NAMALWA (cell line): ENCODE data around the gene ARFGAP2.
A peak's percentile ranks its signal among the peaks of the same experiment; 100 is the strongest.

Experiments
- DNase-seq: peaks from one replicate; pipeline ENCODE4 v3.0.0-alpha.2; 2015; ENCODE audit warnings: low spot score

ARFGAP2 gene

DNA sequence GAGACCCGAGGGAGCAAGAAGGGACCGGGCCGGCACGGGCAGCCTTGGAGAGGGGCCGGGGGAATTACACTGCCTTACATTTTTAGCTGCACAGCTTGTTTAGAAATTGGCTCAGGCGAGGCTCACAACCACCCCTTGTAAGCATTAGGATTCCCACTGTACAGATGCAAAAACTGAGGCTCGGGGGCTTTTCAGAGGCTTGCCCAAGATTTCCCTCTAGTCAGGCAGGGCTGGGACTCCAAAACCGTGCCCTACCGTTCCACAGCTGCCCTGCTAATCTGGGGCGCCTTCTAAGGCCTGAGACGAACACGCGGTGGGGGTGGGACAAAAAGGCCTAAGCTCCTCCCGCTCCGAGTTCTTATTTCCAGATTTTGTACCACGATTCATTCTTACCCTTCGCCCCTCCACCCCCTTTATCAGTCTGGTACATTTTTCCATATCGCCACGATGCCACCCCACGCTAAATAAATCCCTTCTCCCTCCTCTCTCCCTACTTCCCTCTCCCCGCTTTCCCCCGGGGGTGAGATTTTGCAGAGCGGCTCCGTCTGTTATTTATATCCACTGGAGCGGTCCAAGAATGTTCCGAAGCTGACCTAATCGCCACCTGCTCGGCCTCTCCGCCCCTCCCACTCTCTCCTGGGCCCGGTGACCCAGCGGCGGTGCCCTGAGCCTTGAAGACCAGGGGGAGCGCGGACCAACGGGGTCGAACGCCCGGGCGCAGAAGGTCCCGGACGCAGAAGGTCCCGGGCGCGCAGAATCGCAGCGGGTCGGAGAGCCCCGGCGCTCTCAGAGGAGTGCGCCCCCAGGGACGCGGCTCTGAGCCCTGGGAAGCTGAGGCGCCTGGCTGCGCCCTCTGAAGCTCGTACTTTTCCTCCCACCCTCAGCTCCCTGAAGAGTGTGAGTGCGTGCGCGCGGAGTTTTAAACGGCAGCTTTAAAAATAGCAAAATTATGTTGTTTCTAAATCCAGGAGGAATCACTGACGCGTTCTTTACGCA, 10.3 kb upstream of the ARFGAP2 start:
- DNase-seq = peak; percentile 74

- DNase-seq = no peak
Observed at GRCh38 chr11:47186076-47186699, 9.5 kb upstream of the ARFGAP2 start, which contains the start of gene PACSIN3. Gene PACSIN3, minus strand, starts transcription at chr11:47186434. Its CDS starts 3,707 bp downstream, at chr11:47182727.

- DNase-seq = no peak
Observed at GRCh38 chr11:47185305-47186075, 8.8 kb upstream of the ARFGAP2 start.

DNA sequence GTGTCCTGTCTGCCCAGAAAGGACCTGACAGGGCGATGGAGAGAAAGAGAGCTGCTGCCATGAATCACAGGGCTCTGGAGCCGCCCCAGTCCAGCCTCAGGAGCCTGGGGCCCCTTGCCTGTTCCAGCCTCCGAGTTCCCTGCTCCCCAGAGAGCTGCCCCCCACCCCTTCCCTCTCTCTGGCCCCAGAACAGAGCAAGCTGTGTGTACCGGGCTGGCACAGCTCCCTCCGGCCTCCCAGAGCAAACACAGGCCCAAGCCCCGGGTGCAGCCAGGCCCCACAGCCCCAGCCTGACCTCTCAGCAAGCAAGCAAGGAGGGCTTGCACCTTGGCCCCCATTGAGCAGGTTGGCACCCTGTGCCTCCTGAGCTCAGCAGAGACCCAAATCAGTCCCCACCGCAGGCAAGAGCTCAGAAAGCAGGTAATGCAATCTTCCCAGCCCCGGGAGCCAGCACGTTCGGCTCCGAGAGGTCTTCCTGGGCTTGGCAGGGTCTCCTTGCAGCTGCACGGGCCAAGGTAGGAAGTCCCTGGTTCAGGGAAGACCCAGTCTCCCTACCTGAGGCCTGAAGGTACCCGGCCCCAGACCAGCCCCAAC, 8.1 kb upstream of the ARFGAP2 start:
- no peak for DNase-seq

DNA sequence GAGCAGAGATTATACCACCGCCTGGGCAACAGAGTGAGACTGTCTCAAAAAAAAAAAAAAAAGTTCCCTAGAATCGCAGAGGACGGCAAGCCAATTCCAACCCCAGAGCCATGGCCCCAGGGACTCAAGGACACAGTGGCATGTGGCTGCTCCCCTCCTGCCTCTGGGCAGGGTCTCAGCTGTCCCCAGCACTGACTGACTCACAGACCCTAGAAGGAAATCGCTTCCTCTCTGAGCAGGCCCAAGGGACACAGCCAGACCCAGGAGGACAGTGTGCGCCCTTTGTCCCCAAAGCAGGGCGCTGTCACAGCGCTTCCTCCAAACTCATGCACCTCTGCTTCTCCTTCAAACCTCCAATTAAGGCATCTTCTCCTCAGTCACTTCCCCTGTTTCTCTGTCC, 7.3 kb upstream of the ARFGAP2 start:
- no peak for DNase-seq

GRCh38 chr11:47183031-47183856, 6.6 kb upstream of the ARFGAP2 start:
- DNase-seq = no peak

GRCh38 chr11:47182380-47182779, 5.7 kb upstream of the ARFGAP2 start:
- DNase-seq = no peak

- DNase-seq = no peak
Observed at GRCh38 chr11:47181271-47181670, 4.6 kb upstream of the ARFGAP2 start.

DNA sequence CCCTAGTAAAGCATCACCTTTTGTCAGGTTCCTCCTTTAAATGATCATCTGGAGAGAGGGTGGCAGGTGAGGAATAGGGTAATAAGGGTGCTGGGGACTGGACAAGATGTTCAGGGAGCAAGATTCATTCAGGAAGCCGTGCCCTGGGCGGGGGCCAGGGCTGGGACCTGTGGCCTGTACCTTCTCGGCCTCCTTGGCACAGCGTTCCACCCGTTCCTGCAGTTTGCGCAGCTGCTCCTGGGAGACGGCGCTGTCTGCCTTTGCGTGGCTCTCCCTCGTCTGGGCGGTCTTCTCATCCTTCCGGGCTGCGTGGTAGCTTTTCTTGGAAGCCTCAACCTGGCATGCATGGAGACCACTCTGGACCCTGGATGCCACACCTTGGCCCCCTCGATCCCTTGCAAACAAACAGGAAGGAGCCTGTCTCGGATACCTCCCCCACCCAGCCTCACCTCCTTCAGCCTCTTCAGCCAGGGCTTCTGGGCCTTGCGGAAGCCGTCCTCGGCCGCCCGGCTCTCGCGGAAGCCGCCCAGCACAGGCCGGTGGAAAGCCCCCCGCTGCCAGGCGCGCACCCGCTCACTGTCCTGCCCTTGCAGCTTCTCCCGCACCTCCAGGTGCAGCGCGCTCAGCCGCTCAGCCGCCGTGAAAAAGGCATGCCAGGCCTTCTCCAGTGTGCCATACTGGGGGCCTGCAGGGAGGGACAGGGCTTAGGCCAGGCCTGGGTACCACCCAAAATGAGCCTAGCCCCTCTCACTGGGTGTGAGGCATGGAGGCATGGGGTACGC, 3.5 kb upstream of the ARFGAP2 start:
- no peak for DNase-seq

DNA sequence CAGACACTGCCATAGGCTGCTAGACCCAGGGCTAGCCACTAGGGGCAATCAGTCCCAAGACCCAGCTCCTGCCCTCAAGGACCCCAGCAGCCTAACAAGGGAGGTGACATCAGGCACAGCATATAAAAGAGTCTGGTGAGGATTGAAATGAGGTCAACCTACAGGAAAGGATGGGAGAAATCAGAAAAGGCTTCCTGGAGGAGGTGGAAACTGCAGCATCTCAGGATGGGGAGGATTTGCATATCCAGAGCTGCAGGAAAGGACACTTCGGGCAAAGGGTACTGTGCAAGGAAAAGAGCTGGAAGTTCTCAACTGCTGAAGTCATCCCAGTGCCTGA, 2.9 kb upstream of the ARFGAP2 start:
- DNase-seq = peak; percentile 85

DNA sequence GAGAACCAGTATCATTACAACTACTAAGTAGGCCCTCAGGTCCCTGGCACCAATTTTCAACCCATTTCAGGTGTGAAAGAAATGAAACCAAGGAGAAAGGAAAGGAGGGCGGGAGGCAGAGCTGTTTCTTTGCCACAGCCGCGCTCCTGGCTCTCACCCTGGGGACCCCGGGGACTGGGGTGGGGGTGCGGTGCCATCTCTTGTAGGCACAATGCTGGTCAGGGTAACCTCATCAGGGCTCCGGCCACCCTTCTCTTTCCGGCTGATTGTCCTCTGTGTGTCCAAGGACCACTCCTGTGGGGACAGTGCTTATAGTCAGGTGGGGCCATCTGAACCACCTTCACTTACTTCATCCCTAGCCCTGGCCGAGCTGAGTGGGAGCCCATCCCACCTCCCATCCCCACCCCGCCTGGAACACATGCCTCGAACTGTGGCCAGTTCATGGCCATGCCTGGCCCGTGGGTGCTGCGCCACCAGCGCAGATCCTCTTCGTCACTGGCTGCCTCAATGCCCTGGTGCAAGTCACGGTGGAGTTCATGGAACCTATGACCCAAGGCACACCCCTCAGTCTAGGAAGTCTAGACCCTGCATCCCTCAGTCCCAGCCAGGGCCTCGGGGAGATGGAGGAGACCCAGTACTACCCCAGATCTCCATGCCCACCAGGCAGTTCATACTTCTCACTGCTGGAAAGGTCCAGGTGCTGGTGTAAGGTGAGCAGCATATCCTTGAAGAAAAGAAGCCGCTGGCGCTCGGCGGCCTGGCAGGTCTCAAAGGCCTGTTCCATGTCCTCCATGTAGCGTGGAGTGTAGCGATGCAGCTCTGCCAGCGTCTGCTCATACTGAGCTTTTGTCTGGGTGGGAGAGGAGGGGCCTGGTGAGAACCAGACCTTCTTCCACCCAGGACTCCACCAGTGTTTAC, 2.3 kb upstream of the ARFGAP2 start:
- DNase-seq = no peak

GRCh38 chr11:47178316-47178715, 1.6 kb upstream of the ARFGAP2 start:
- no peak for DNase-seq

GRCh38 chr11:47177846-47178245, 1.2 kb upstream of the ARFGAP2 start:
- DNase-seq = no peak

- peak; percentile 96 for DNase-seq
Observed at GRCh38 chr11:47177229-47177845, 658 bp upstream of the ARFGAP2 start.

DNA sequence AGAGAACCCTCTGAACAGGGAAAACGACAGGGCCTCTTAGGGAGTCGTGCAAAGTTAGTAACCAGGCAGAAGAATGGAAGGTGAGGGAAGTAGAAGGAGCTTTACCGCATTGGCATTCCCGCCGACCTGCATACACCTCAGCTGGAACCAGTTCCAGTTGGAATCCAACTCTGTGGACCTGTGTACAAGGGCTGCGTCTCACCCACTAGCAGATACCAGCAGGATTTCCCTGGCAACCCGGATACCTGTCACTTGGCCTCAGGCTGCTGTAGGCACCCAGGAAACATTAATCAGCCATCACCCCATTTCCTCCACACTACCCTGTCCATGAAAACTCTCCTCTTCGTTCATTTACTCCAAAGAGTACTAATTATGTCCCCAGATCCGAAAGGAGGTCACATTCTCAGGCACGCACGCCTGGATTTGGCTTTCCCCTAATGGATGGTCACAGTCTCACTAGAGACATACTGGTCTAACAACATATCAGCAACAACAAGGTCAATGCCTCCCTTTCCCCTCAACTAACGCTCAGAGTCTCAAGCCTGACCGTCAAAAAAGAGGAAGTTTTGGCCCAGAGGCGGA, 842 bp downstream of the ARFGAP2 start:
- peak; percentile 89 for DNase-seq

DNA sequence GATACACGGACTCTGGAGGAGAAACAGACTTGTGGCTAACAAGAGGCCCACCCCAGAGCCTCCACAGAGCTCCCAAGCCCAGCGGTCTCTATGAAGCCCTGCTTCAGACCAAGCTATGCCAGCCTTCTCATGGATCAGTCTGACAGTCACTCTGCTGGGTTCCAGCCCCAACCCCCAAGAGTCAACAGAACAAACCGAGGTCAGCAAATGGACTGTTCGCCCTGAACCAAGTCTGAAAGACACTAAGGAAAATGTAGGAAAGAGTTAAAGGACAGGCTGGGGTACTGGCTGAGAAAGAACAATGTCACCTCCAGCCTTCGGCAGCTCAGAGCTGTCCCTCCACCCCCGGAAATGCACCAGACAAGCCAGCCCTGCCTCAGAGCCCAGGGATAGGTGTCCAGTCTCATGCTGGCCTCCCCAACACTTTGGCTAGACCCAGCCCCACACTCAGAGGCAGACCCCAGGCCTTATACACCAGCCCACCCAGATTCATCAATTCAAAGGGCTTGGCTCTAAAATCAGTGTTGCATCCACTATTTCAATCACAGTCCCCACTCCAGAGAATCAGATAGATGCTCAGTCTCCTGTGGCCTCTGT, 3.8 kb downstream of the ARFGAP2 start:
- no peak for DNase-seq

DNA sequence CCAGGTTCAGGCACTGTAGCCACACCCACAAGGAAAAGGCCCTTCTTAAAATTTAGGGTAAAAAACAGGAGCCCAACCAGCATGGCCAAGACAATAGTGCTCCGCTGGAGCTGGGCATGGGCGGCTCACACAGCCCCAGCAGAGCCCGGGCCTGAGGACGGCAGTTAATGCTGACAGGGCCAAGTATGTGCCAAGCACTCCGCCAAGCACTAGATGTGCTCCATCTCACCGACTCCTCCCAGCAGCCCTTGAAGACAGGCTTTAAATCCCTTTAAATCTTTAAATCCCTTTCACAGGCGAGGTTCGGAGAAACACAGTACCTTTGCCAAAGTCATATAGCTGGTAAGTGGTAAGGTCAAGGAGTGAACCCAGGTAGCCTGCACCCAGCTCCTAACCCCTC, 4.8 kb downstream of the ARFGAP2 start:
- DNase-seq = no peak
